HCT116 (cell line): ENCODE measurements around the gene MAP2K1. TPM values are rescaled to one million over a fixed set of nuclear protein-coding genes. Genes with fewer than 3 reads are reported as not detected.

ENCODE experiments used
- ATAC-seq: fragments of 200-7000 bp; cut with Tn5 transposase; 2 replicates; pipeline ENCODE4 v1.9.1; 2020; ENCODE audit warnings: mild to moderate bottlenecking, moderate library complexity
- BruUV-seq: library from RNA; stranded (reverse); fragments of 400-500 nt; replicated peaks from 2 replicates; lab custom pipeline; 2021; lab: Mats Ljungman, UMichigan
- CTCF ChIA-PET: fragments of 300-600 bp; sonication (Branson Sonifier 250); formaldehyde crosslinking; loops from one replicate; lab custom pipeline; 2021; ENCODE audit warnings: antibody characterized with exemption; lab: Charles Lee
- POLR2A ChIA-PET: fragments of 300-600, 350-600 bp; sonication (Branson Sonifier 250); formaldehyde crosslinking; loops from one replicate; lab custom pipeline; 2021; ENCODE audit warnings: antibody characterized with exemption; lab: Charles Lee
- RAD21 ChIA-PET, 2 experiments: fragments of 300-600 bp; sonication (Branson Sonifier 250); formaldehyde crosslinking; loops; one replicate each; lab custom pipeline; 2023; ENCODE audit warnings: low total read pairs in 2 of 2; ENCODE audit not compliant: uncharacterized antibody in 2 of 2, unreplicated experiment in 2 of 2, low non-redundant PET in 1 of 2; lab: Charles Lee
- DNase-seq: peaks from one replicate; pipeline ENCODE4 v3.0.0-alpha.2; 2010; ENCODE audit warnings: low read depth, low spot score
- H2AFZ ChIP-seq: fragments of 200-600 bp; shearing (Covaris generic), sonication (generic); 2 replicates; pipeline ENCODE4 v1.6.1; 2017; ENCODE audit warnings: low read depth, mixed run types, mixed read lengths, antibody characterized with exemption, low read length; ENCODE audit not compliant: poor library complexity, severe bottlenecking
- H3K27ac ChIP-seq: 2 replicates; pipeline ENCODE4 v1.5.1; 2012; ENCODE audit warnings: low read depth, low read length
- H3K27me3 ChIP-seq: fragments of 200-600 bp; sonication (generic); 2 replicates; pipeline ENCODE4 v1.6.1; 2016; ENCODE audit warnings: mixed run types, low read length, mixed read lengths; ENCODE audit not compliant: insufficient read depth
- H3K36me3 ChIP-seq, 2 experiments: fragments of 200-500 bp in 1 of 2; fragments of 200-600 bp in 1 of 2; sonication (Bioruptor generic) in 1 of 2; sonication (generic) in 1 of 2; 2 replicates each; pipeline versions ENCODE4 v1.5.1 to v1.6.1; 2014 to 2016; ENCODE audit warnings: low read length in 2 of 2, inconsistent platforms in 1 of 2, mixed read lengths in 1 of 2, mixed run types in 1 of 2; ENCODE audit not compliant: insufficient read depth in 2 of 2, control insufficient read depth in 1 of 2
- H3K4me1 ChIP-seq, 2 experiments: fragments of 200-600 bp in 1 of 2; sonication (generic) in 1 of 2; 2 replicates each; pipeline versions ENCODE4 v1.5.1 to v1.6.1; 2012 to 2017; ENCODE audit warnings: low read length in 2 of 2, inconsistent platforms in 1 of 2, mild to moderate bottlenecking in 1 of 2, mixed read lengths in 1 of 2, mixed run types in 1 of 2, moderate library complexity in 1 of 2; ENCODE audit not compliant: insufficient read depth in 2 of 2, control insufficient read depth in 1 of 2
- H3K4me2 ChIP-seq: fragments of 200-600 bp; sonication (generic); 2 replicates; pipeline ENCODE4 v1.6.1; 2017; ENCODE audit warnings: mixed run types, low read length, mixed read lengths
- H3K4me3 ChIP-seq, 2 experiments: fragments of 200-600 bp in 1 of 2; sonication (generic) in 1 of 2; replicated peaks in 1 of 2; 2 replicates each; pipeline ENCODE4 v1.5.1; 2011 to 2016; ENCODE audit warnings: low read length in 2 of 2, control low read depth in 1 of 2, low read depth in 1 of 2, mild to moderate bottlenecking in 1 of 2, mixed read lengths in 1 of 2, mixed run types in 1 of 2
- H3K79me2 ChIP-seq: fragments of 200-600 bp; sonication (generic); 2 replicates; pipeline ENCODE4 v1.6.1; 2017; ENCODE audit warnings: mild to moderate bottlenecking, mixed run types, low read length, moderate library complexity, mixed read lengths; ENCODE audit not compliant: insufficient read depth
- H3K9ac ChIP-seq: fragments of 200-600 bp; sonication (generic); 2 replicates; pipeline ENCODE4 v1.6.1; 2016; ENCODE audit warnings: low read length, mixed read lengths
- H3K9me2 ChIP-seq: fragments of 200-600 bp; sonication (generic), shearing (Covaris generic); 2 replicates; pipeline ENCODE4 v1.6.1; 2017; ENCODE audit warnings: mixed run types, mild to moderate bottlenecking, moderate library complexity; ENCODE audit not compliant: insufficient read depth
- H3K9me3 ChIP-seq, 2 experiments: fragments of 200-500 bp in 1 of 2; fragments of 200-600 bp in 1 of 2; sonication (Bioruptor generic) in 1 of 2; sonication (generic) in 1 of 2; 2 replicates each; pipeline ENCODE4 v1.6.1; 2014 to 2017; ENCODE audit warnings: low read length in 2 of 2, mixed read lengths in 2 of 2, inconsistent platforms in 1 of 2, low read depth in 1 of 2, mild to moderate bottlenecking in 1 of 2, mixed run types in 1 of 2, moderate library complexity in 1 of 2; ENCODE audit not compliant: control insufficient read depth in 1 of 2, insufficient read depth in 1 of 2
- H4K20me1 ChIP-seq: fragments of 200-600 bp; sonication (generic), shearing (Covaris generic); 2 replicates; pipeline ENCODE4 v1.6.1; 2017; ENCODE audit warnings: mixed run types, mild to moderate bottlenecking, moderate library complexity; ENCODE audit not compliant: insufficient read depth
- CBX3 ChIP-seq: IDR thresholded peaks from 2 replicates; pipeline ENCODE4 v1.6.1; 2012; ENCODE audit warnings: low read depth
- EZH2phosphoT487 ChIP-seq: fragments of 200-600 bp; IDR thresholded peaks from 2 replicates; pipeline ENCODE4 v1.6.1; 2018; ENCODE audit warnings: antibody characterized with exemption, borderline replicate concordance
- MAX ChIP-seq: IDR thresholded peaks from 2 replicates; pipeline ENCODE4 v1.6.1; 2012
- YY1 ChIP-seq: IDR thresholded peaks from 2 replicates; pipeline ENCODE4 v1.6.1; 2011; ENCODE audit warnings: low read length, low read depth, moderate library complexity, mild to moderate bottlenecking; ENCODE audit not compliant: insufficient replicate concordance; ENCODE audit errors: extremely low read depth
- ZNF274 ChIP-seq: fragments of 200-500 bp; sonication (Bioruptor generic); IDR thresholded peaks from 2 replicates; pipeline ENCODE4 v1.6.1; 2014; ENCODE audit warnings: mild to moderate bottlenecking, low read depth, low read length, inconsistent platforms
- intact Hi-C: fragments of 100-400 bp; cut with micrococcal nuclease; formaldehyde crosslinking; loops from 2 replicates; pipeline ENCODE4 v1.10.0; 2022
- total RNA-seq: library from RNA; stranded (reverse); gene quantifications from one replicate; pipeline ENCODE4 v1.2.1, GENCODE V29; 2021; ENCODE audit not compliant: unreplicated experiment
- TF ChIP-seq, protein P1 (sequence below): IDR thresholded peaks from 2 replicates; pipeline ENCODE4 v1.6.1; 2011; ENCODE audit warnings: mild to moderate bottlenecking, low read length, moderate library complexity; ENCODE audit not compliant: insufficient replicate concordance; ENCODE audit errors: extremely low read depth
- TF ChIP-seq, protein P2 (sequence below): IDR thresholded peaks from 2 replicates; pipeline ENCODE4 v1.6.1; 2012; ENCODE audit warnings: low read depth

MAP2K1 gene
- total RNA-seq, 1 experiment from 2014 or later, result 52.3 TPM

DNA sequence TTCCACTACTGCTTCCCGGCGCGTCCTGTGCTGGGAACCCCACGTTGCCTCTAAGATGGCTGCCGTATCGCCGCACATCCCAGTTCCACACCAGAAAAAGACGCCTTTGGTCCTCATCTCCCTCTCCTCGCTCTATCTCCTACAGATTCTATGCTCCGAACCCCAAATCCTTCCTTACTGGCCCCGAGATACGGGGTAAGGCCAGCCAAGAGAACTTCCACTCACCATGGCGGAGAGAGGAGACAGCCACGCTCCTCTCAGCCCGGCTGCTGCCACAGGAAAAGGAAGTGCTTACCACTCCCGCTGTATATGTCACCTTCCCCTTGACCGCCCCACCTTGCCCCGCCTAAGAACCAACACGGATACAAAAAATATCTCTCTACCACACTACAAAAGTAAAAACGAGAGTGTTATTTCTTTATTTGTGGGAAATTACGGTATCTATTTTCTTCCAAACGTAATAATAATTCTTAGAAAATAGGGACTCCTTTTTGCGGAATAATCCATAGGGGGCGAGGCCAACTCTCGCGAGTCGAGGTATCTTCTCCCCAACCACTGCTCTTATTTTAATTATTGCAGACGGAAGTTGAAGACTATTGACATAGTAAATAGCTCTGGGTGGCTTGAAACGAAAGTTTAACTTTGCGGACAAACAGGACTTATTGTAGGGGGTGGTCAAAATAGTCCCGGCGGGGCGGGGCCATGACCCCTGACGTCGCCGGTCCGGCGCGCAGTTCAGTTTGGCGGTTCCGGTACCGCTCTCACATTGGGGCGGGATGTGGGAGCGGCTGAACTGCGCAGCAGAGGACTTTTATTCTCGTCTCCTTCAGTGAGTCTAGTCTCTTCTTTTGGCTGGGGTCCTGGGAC lies 118.1 kb downstream of the MAP2K1 start, which contains the start of the genes RPL4 and ZWILCH (continued):
- TF ChIP-seq, protein P1, sequence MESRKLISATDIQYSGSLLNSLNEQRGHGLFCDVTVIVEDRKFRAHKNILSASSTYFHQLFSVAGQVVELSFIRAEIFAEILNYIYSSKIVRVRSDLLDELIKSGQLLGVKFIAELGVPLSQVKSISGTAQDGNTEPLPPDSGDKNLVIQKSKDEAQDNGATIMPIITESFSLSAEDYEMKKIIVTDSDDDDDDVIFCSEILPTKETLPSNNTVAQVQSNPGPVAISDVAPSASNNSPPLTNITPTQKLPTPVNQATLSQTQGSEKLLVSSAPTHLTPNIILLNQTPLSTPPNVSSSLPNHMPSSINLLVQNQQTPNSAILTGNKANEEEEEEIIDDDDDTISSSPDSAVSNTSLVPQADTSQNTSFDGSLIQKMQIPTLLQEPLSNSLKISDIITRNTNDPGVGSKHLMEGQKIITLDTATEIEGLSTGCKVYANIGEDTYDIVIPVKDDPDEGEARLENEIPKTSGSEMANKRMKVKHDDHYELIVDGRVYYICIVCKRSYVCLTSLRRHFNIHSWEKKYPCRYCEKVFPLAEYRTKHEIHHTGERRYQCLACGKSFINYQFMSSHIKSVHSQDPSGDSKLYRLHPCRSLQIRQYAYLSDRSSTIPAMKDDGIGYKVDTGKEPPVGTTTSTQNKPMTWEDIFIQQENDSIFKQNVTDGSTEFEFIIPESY, result peak; percentile 88

GRCh38 chr15:66505430-66505811 lies 118.7 kb downstream of the MAP2K1 start:
- Histone ChIP-seq H3K4me3 (peak overlapping the region; percentile 90 to 98), H2AFZ (peak overlapping the region; percentile 93), H3K79me2 (peaks cover 82% of the 10 kb centered on the region), H3K4me2 (peak overlapping the region; percentile 86), H4K20me1 (peaks cover 26% of the 10 kb centered on the region; the same call in 1 of the 2 replicates), H3K9me2 (no peaks in the 10 kb centered on the region), H3K9ac (peak overlapping the region; percentile 99), H3K27ac (peak overlapping the region; percentile 86), H3K4me1 (peaks cover 4 to 27% of the 10 kb centered on the region in 2 experiments; a peak in 3 of 4 replicates), H3K9me3 (no peaks in the 10 kb centered on the region), H3K36me3 (peaks cover 39 to 41% of the 10 kb centered on the region in 2 experiments), H3K27me3 (no peaks in the 10 kb centered on the region)
- DNase-seq (no peak), ATAC-seq (peak; percentile 57)
- RAD21 ChIA-PET, result no interaction called here
- POLR2A ChIA-PET, result interaction anchor here (0.8 to 1.0 kb wide), 3 partner anchors 9 to 13 kb away, joined by 3 read pairs; no protein-coding TSS in a partner anchor
- BruUV-seq, result TSS peak; percentile 83
- intact Hi-C loops, result no loop called here
- TF ChIP-seq, protein P2, sequence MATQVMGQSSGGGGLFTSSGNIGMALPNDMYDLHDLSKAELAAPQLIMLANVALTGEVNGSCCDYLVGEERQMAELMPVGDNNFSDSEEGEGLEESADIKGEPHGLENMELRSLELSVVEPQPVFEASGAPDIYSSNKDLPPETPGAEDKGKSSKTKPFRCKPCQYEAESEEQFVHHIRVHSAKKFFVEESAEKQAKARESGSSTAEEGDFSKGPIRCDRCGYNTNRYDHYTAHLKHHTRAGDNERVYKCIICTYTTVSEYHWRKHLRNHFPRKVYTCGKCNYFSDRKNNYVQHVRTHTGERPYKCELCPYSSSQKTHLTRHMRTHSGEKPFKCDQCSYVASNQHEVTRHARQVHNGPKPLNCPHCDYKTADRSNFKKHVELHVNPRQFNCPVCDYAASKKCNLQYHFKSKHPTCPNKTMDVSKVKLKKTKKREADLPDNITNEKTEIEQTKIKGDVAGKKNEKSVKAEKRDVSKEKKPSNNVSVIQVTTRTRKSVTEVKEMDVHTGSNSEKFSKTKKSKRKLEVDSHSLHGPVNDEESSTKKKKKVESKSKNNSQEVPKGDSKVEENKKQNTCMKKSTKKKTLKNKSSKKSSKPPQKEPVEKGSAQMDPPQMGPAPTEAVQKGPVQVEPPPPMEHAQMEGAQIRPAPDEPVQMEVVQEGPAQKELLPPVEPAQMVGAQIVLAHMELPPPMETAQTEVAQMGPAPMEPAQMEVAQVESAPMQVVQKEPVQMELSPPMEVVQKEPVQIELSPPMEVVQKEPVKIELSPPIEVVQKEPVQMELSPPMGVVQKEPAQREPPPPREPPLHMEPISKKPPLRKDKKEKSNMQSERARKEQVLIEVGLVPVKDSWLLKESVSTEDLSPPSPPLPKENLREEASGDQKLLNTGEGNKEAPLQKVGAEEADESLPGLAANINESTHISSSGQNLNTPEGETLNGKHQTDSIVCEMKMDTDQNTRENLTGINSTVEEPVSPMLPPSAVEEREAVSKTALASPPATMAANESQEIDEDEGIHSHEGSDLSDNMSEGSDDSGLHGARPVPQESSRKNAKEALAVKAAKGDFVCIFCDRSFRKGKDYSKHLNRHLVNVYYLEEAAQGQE, result no peak
- TF ChIP-seq EZH2phosphoT487, result no peak
- TF ChIP-seq ZNF274, result no peak
- TF ChIP-seq YY1, result no peak
- TF ChIP-seq, protein P1, result no peak
- no peak for TF ChIP-seq MAX
- TF ChIP-seq CBX3, result no peak
- CTCF ChIA-PET, result no interaction called here
